ENCODE results near the gene ASS1.

The ASS1 gene

GRCh38 chr9:130477564-130477963, 32.8 kb downstream of the ASS1 start:
- no peak for DNase-seq

- no peak for DNase-seq
Measured at GRCh38 chr9:130478152-130478551, 33.4 kb downstream of the ASS1 start.

DNA sequence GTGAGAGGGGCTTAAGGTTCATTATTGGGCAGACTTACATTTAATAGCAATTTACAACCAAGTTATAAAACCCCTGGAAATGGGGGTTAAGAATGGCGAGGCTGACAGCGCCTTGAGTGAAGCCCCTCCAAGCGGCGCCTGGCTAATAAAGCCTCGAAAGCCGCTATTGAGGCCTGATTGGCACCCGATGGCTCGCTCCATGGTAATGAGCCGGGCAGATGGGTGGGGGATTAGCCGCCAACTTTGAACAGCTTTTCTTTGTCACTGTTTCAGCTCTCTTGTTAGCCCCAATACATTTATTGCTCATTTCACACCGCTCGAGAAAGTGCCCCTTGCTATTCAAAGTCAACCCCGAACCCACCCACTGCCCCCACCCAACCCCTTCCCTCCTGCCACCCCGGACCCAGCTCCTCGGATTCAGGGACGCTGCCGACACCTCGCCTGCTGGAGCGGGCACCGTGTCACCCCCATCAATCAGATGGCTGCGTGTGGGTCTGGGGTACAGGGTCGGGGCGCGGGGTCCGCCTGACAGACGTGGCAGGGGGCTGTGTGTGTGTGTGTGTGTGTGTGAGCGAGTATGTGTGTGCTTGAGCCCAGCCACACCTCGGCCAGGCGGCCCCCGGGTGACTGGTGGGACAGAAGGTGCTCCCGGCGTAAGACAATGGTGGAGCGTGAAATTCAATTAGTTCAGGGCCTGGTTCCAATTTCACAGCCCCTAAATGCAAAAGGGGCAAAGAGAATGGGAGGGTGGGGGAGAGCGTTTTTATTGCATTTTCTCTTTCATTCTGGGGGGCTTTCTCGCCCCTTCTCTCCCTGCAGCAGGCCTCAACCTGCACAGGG, 34.2 kb downstream of the ASS1 start:
- peak in 1 of 2 experiments; percentile 50 for DNase-seq

DNA sequence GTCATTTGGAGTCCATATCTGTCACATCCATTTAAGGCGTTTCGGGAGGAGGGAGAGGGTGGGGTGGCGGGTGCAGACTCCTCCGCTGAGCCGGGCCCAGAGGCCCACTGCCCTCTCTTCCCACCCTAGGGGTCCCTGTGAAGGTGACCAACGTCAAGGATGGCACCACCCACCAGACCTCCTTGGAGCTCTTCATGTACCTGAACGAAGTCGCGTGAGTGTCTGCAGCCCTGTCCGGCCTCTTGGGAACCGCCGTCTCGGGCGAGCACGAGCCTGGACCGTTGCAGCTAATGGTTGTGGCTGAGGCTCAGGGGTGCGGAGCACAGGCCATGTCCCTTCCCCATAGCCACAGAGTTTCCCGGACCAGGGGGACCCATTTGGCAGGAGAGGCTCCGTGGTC, 34.8 kb downstream of the ASS1 start:
- DNase-seq = no peak

- DNase-seq = no peak
Measured at GRCh38 chr9:130480673-130481072, 35.9 kb downstream of the ASS1 start.

GRCh38 chr9:130482463-130482862, 37.7 kb downstream of the ASS1 start:
- DNase-seq = no peak

- no peak for DNase-seq
Measured at GRCh38 chr9:130483371-130483971, 38.7 kb downstream of the ASS1 start.

DNA sequence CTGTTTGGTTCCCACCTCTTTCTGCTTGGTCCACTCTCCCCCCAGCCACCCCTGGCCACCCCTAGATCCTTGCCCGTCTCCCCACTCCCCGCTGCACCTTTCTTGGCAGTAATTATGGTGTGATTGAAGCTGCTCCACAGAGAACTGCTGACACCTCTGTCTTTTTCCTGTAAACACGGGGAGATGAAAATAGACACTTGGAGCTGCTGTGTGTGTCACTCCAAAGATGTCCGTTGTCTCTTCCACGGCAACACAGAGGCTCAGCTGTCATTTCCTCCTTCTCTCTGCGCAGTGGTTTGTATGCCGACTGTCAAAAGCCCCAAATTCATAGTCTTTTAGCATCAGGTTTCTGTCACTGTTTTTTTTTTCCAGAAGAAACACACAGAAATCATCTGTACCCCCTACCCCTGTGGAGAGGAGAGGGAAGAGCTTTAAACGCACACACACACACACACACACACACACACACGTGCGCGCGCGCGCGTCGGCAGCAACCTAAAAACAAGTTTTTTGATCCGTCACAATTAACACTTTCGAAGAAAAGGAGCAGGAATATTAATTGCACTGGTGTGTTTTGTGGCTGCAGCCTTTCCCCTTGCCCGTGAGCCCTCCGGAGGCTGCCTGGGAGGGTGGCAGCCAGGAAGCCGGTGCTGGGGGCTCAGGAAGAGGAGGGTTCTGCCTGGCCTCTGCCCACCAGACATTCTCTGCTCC, 39.8 kb downstream of the ASS1 start:
- no peak for DNase-seq

- DNase-seq = no peak
Measured at GRCh38 chr9:130486103-130486502, 41.3 kb downstream of the ASS1 start.

- no peak for DNase-seq
Measured at GRCh38 chr9:130487500-130487899, 42.7 kb downstream of the ASS1 start.

- DNase-seq = no peak
Measured at GRCh38 chr9:130488621-130489330, 44.0 kb downstream of the ASS1 start.

DNA sequence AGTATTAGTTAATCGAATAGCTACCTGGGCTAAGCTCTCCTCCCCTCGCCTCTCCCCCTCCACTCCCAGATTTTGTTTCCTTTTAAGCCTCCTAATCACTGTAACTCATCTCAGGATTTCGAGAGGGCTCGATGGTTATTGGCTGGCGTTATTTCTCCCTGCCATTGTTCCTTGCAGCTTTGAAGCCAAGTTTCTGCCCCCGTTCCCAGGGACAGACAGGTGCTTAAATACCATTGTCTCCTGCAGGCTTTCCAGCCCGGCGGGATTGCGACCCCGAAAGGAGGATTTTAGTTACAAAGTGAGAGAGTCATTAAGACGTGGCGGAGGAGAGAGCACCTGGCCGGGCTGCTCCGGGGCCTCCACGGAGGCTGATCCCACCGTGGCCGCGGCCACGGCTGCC, 46.2 kb downstream of the ASS1 start:
- no peak for DNase-seq

DNA sequence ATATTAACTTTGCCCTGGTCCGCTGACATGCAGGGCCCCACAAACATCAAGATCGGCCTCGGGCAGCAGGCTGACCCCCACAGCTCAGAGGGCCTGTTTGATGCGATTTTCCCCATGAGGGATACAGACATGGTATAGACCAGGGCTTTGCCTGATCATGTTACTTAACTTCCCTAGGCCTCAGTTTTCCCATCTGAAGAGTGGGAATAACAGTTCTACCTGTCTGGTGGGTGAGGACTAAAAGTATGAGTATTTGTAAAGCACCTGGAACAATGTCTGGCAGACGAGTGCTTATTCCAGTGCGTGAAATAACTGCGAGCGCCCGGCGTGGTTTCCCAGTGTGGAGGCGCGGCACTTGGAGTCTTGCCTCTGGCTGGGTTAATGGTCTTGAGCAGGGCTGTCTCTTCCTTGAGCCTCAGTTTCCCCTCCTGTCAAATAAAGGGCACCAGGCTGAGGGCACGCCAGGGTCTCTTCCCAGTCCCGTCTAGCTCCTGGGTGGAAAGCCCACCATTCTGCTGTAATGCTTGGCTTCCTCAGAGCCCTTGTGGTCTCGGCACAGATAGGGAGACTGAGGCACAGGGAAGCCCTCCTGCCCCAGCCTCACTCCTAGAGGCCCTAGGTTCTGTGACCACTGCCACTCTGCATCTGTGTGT, 47.2 kb downstream of the ASS1 start:
- no peak for DNase-seq

DNA sequence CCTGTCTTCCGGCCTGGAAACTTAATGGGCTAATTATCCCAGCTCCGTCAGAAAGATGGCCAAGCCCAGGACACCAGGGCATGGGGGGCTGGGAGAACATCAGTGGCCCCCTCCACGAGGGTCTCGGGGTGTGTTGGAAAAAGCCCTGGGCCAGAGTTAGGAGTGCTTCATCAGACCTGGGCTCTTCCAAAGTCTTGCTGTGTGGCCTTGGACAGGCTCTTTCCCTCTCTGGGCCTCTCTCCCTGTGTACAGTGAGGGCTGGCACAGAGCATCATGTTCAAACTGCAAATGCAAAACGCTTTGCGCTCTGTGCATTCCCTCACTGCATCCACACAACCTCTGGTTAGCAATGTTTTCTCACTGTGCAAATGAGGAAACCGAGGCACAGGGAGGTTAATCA, 48.3 kb downstream of the ASS1 start:
- no peak for DNase-seq

GRCh38 chr9:130493476-130493875, 48.7 kb downstream of the ASS1 start:
- no peak for DNase-seq

DNA sequence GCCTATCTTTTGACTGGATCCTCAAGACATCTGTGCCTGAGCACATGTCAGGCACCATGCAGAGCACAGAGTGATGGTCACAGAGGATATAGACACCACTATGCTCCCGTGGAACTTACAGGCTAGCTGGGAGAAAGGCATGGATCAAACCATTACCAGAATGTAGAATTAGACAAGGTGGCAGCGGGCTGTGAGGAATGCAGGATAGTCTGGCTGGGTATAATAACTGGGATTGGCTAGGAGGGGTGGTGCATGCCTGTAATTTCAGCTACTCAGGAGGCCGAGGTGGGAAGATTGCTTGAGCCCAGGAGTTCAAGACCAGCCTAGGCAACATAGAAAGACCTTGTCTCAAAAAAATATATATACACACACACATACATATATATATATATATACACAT, 50.3 kb downstream of the ASS1 start:
- no peak for DNase-seq

DNA sequence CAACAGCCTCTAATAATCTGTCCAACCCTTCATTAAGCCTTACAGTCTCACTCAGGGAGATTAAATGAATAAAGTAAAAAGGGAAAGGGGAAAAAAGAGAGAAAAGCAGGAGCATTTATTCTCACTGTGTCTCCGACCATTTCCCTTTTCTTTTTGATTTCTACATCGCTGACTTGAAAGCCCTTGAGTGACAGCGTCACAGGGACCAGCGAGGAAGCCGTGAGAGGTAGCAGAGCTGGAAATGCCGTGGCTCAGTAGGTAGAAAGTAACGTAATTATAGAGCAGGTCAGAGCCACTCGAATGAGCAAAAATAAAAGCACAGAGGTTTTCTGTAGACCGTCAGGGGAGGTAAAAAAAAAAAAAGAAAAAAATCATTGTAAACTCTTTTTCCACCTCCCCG, 52.4 kb downstream of the ASS1 start:
- DNase-seq = no peak

- DNase-seq = no peak
Measured at GRCh38 chr9:130498298-130498917, 53.6 kb downstream of the ASS1 start.

GRCh38 chr9:130498918-130499698, 54.3 kb downstream of the ASS1 start:
- no peak for DNase-seq

- DNase-seq = no peak
Measured at GRCh38 chr9:130499804-130500263, 55.1 kb downstream of the ASS1 start.

Measured in NCI-H446 (cell line).